ENCODE data around the gene USP6NL. TPM values are rescaled to one million over a fixed set of nuclear protein-coding genes. Genes with fewer than 3 reads are reported as not detected.
"Not testable (repeated sequence)": the region's sequence is repeated elsewhere in the genome, so short reads cannot be mapped to it uniquely, and the experiment has no call there.

Gene USP6NL
- total RNA-seq, 2 donors from 2014 or later, result 13.9 to 28.4 TPM

DNA sequence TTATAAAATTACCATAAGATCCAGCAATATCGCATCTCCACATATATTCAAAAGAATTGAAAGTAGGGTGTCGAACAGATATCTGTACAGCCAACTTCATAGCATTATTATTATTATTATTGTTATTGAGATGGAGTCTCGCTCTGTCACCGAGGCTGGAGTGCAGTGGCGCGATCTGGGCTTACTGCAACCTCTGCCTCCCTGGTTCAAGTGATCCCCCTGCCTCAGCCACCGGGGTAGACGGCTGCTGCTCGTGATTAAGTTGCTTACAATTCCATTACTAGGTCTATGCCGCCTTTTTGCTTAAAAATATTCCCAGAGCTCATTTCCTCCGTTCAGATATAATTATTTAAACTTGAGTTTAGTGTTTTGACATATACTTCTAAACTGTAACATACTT is 19.8 kb upstream of the USP6NL start:
- TF ChIP-seq POLR2AphosphoS5 (IDR thresholded peaks at IDR 0.05) (no peak), CTCF (IDR thresholded peaks at IDR 0.05) (no peak)
- Histone ChIP-seq H3K9me3 (no peaks in the 10 kb centered on the region), H3K4me3 (no peak overlapping the region), H3K4me1 (replicated peaks) (no peaks in the 10 kb centered on the region), H3K36me3 (no peaks in the 10 kb centered on the region), H3K27me3 (replicated peaks; ENCODE audit: insufficient read depth) (no peaks in the 10 kb centered on the region), H3K27ac (no peak overlapping the region)
- intact Hi-C loops (cut with DNase I), result no loop called here
- DNase-seq (ENCODE audit: low spot score), result no peak
- 88% methylated on average over 11 of the region's 11 CpGs for WGBS

- Histone ChIP-seq H3K36me3 (no peaks in the 10 kb centered on the region), H3K27me3 (replicated peaks; ENCODE audit: insufficient read depth) (no peaks in the 10 kb centered on the region), H3K4me3 (no peak overlapping the region), H3K27ac (no peak overlapping the region), H3K4me1 (replicated peaks) (no peaks in the 10 kb centered on the region), H3K9me3 (no peaks in the 10 kb centered on the region)
- WGBS, result 94% methylated on average over 6 of the region's 6 CpGs
- TF ChIP-seq POLR2AphosphoS5 (IDR thresholded peaks at IDR 0.05) (no peak), POLR2A (IDR thresholded peaks at IDR 0.05) (no peak), CTCF (IDR thresholded peaks at IDR 0.05) (no peak)
- no peak for DNase-seq (ENCODE audit: low spot score)
- intact Hi-C loops (cut with DNase I), result no loop called here
Observed at GRCh38 chr10:11629731-11630130, 18.3 kb upstream of the USP6NL start.

DNA sequence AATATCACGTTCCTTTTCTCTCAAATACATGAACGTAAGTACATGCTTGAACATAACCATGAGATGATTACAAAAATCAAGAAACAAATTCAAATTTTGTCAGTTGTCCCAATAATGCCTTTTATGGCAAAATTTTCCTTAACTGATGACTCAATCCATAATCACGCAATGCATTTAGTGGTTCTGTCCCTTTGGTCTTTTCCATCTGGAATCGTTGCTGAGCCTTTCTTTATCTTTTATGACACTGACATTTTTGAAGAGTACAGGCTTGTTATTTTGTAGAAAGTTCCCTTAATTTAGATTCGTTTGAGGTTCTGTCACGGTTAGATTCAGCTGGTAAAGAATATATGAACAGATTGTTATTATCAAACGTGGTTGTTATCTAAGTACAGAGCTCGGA is 16.5 kb upstream of the USP6NL start:
- H3K9me3 ChIP-seq; DNase-seq (ENCODE audit: low spot score); H3K36me3 ChIP-seq; H3K4me1 ChIP-seq (replicated peaks); H3K4me3 ChIP-seq; H3K27ac ChIP-seq; intact Hi-C loops (cut with DNase I); H3K27me3 ChIP-seq (replicated peaks; ENCODE audit: insufficient read depth): not testable (repeated sequence)
- WGBS, result 74% methylated on average over 8 of the region's 8 CpGs

GRCh38 chr10:11626071-11626470 is 14.6 kb upstream of the USP6NL start:
- no peak for DNase-seq (ENCODE audit: low spot score)
- Histone ChIP-seq H3K36me3 (no peaks in the 10 kb centered on the region), H3K9me3 (no peaks in the 10 kb centered on the region), H3K27me3 (replicated peaks; ENCODE audit: insufficient read depth) (no peaks in the 10 kb centered on the region), H3K4me3 (no peak overlapping the region), H3K27ac (no peak overlapping the region), H3K4me1 (replicated peaks) (no peaks in the 10 kb centered on the region)
- 78% methylated on average over 3 of the region's 3 CpGs for WGBS
- TF ChIP-seq POLR2A (IDR thresholded peaks at IDR 0.05) (no peak), POLR2AphosphoS5 (IDR thresholded peaks at IDR 0.05) (no peak), CTCF (IDR thresholded peaks at IDR 0.05) (no peak)
- intact Hi-C loops (cut with DNase I), result no loop called here

DNA sequence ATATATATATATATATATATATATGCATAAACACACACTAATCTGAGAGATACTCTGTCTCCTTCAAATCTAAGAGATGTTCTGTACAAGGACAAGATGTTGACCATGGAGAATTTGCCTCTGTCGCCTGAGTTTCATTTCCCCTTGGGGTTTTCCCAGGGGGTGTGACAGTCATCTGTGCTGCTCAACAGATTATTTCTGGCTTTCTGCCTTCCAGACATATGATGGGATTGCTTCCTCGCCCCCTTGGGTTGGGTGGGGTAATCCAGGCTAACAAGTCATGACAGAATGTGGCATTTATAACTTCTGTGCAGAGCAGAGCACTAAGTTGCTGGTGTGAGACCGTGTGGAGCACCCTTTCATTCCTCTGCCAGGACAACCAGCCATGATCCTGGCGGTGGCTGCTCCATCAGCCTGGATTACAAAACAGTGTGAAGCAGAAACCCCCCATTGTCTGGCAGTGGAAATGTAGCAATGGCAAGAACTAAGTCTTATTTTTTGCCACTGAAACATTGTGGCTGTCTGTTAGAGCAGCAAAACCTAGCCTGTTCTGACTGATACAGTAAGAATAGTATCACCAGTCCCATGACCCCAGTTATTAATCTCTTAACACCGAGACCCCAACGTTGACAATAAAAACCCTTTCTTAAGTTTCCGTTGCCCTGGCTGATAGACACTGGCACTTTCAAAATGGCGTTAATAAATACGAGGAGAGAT is 13.7 kb upstream of the USP6NL start:
- WGBS, result 79% methylated on average over 9 of the region's 9 CpGs
- Histone ChIP-seq H3K27ac (no peak overlapping the region), H3K27me3 (replicated peaks; ENCODE audit: insufficient read depth) (no peaks in the 10 kb centered on the region), H3K4me1 (replicated peaks) (no peaks in the 10 kb centered on the region), H3K9me3 (no peaks in the 10 kb centered on the region), H3K4me3 (no peak overlapping the region), H3K36me3 (no peaks in the 10 kb centered on the region)
- DNase-seq (ENCODE audit: low spot score), result no peak
- intact Hi-C loops (cut with DNase I), result no loop called here
- TF ChIP-seq POLR2AphosphoS5 (IDR thresholded peaks at IDR 0.05), result no peak
- TF ChIP-seq POLR2A (IDR thresholded peaks at IDR 0.05), result no peak
- TF ChIP-seq CTCF (IDR thresholded peaks at IDR 0.05), result no peak
